KBM-7 (cell line): Measurements from ENCODE around the gene SOS1.
"Not testable (repeated sequence)": the region's sequence is repeated elsewhere in the genome, so short reads cannot be mapped to it uniquely, and the experiment has no call there.

Experiments used
- DNase-seq: peaks from one replicate; pipeline ENCODE4 v3.0.0-alpha.2; 2015
- in situ Hi-C: fragments of 300-500 bp; cut with MboI; formaldehyde crosslinking; loops from 2 replicates; pipeline ENCODE4 v1.14.3; 2020; ENCODE audit warnings: low sequenced_read_pairs, low pct_unique_long_range_greater_than_20kb, mixed read lengths

Gene SOS1

GRCh38 chr2:39120771-39121522 is at the start of gene SOS1:
Gene SOS1, minus strand, starts transcription at chr2:39121051. Its CDS starts 629 bp downstream, at chr2:39120422.
- DNase-seq: peak; percentile 95
- in situ Hi-C loops: no loop called here

- DNase-seq: no peak
- in situ Hi-C loops: no loop called here
Measured at GRCh38 chr2:39164089-39164488, 43.2 kb upstream of the SOS1 start.

DNA sequence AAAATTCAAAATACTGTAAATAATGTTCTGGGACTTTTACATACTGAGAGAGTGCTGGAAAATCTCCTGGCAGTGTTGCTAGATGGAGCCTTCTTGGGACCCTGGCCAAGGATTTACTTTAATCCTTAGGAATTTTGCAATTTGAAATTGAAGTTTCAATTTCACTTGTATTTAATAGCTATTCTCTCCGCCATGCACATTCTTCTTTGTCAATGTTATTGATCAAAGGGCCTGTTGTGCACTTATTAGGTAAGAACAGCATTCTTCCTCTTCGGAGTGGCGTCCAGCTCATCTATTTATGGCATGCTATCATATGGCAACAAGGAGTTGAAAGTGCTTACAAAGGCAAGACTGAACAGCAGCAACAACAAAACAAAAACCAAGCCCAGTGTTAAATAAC is 40.1 kb upstream of the SOS1 start:
- DNase-seq: no peak
- in situ Hi-C loops: no loop called here

DNA sequence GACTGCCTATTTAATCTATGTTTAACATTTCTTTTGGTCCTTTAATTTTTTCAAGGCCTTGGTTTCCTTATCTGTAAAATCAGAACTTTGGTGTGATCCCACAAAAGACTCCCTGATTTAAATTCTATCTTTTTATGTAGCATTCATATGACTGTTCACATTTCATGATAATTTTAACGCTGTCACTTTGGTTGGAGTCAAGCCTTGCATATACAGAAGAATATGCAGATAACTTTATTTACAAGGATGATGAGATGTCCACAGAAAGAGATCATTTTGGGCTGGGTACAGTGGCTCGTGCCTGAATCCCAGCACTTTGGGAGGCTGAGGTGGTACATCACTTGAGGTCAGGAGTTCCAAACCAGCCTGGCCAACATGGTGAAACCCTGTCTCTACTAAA is 38.4 kb upstream of the SOS1 start:
- no peak for DNase-seq
- in situ Hi-C loops: no loop called here

DNA sequence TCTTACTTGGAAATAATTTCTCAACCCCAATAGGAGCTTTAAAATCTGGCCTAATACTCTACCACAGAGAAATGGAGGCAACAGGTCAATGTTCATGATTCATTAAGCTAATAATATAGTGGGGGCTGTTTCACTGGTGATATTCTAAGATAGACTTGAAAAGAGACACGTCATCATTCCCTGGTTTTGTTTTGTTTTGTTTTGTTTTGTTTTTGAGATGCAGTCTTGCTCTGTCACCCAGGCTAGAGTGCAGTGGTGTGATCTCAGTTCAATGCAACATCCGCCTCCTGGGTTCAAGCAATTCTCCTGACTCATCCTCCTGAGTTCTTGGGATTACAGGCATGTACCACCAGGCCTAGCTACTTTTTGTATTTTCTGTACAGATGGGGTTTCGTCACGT is 37.5 kb upstream of the SOS1 start:
- no peak for DNase-seq
- in situ Hi-C loops: no loop called here

- in situ Hi-C loops: no loop called here
- DNase-seq: no peak
Measured at GRCh38 chr2:39156846-39157245, 36.0 kb upstream of the SOS1 start.

- DNase-seq: no peak
- in situ Hi-C loops: no loop called here
Measured at GRCh38 chr2:39156107-39156506, 35.3 kb upstream of the SOS1 start.

- in situ Hi-C loops, DNase-seq: not testable (repeated sequence)
Measured at GRCh38 chr2:39155573-39155972, 34.7 kb upstream of the SOS1 start.

GRCh38 chr2:39154944-39155343 is 34.1 kb upstream of the SOS1 start:
- in situ Hi-C loops: no loop called here

DNA sequence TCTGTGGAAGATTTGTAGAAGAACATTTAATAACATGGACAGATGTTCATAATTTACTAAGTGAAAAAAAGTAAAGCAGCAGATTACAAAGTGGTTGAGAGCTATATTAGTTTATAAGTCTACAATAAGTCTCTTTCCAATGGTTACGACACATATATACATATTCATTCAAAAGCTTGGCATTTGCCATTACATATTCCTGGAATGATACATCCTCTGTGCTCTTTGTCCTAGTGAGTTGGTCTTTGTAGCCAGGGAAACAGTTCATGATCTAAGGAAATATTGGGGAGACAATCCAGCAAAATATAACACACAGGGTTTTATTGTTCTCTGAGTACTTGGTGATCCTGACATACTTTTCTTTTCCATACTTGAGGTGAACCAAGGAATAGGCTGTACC is 32.5 kb upstream of the SOS1 start:
- DNase-seq: no peak
- in situ Hi-C loops: no loop called here

More at GRCh38 chr2:39154944-39155343, 34.1 kb upstream of the SOS1 start:
- DNase-seq: no peak

- in situ Hi-C loops: no loop called here
Measured at GRCh38 chr2:39152504-39152903, 31.7 kb upstream of the SOS1 start.

GRCh38 chr2:39150890-39151497 is 30.1 kb upstream of the SOS1 start:
- in situ Hi-C loops: no loop called here
- no peak for DNase-seq

More at GRCh38 chr2:39152504-39152903, 31.7 kb upstream of the SOS1 start:
- DNase-seq: no peak

DNA sequence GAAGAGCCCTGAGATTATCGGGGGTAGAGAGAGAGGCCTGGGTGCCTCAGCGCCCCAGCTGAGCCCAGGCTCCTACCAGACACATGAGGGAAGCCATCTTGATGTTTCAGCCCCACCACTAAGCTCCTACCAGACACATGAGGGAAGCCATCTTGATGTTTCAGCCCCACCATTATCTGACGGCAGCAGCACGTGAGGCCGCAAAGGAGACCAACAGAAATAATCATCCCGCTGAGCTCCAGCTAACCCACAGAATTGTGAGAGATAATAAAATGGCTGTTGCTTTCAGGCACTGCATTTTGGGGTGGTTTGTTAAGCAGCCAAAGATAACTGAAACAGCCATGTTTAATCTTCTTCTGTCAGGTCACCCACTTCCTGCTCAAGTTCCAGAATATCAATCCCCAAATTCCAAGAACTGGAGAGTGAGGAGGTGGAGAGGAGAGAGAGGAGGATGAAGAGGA is 29.3 kb upstream of the SOS1 start:
- in situ Hi-C loops: no loop called here
- peak; percentile 24 for DNase-seq

DNA sequence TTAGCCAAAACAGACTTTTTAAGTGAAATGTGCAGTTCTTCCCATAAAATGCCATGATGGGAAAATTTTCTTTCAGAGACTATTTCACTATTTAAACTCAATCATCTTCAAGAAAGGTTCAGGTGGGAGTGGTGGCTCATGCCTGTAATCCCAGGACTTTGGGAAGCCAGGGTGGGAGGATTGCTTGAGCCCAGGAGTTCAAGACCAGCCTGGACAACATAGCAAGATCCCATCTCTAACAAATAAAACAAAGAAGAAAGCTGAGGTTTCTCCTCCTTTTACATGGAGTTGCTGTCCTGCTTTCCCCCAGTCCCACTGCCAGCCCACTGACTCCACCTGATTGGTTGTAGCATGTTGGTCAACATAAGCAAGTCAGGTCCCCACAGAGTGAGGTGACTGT is 25.8 kb upstream of the SOS1 start:
- in situ Hi-C loops: no loop called here

DNA sequence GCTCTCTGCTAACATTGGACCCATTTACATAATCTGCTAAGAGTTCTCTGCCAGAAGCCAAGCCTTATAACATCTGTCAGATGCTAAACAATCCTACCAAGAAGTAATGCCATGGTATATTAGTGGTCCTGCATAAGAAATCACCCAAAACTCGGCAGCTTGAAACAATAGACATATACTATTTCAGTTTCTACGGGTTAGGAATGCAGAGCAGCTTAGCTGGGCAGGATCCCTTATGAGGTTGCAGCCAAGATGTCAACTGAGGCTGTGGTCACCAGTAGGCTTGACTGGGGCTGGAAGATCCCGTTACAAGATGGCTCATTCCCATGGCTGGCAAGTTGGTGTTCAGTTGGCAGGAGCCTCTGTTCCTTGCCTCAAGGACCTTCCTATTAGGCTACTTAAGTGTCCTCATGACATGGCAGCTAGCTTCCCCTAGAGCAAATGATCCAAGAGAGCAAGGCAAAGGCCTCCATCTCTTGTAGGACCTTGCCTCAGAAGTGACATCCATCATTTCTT is 25.1 kb upstream of the SOS1 start:
- no peak for DNase-seq
- in situ Hi-C loops: no loop called here

More for the DNA sequence above, 25.8 kb upstream of the SOS1 start:
- no peak for DNase-seq

DNA sequence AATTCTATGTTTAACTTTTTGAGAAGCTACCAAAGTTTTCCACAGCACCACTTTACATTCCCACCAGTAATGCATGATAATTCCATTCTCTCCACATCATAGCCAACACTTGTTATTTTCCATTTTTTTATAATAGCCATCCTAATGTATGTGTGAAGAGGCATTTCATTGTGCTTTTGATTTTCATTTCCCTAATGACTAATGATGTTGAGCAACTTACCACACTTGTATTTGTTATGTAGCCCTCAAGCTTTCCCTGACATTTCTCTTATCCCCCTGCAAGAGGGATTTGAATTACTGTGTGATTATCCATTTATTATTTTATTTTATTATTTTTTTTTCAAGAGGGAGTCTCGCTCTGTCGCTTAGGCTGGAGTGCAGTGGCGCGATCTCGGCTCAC is 23.6 kb upstream of the SOS1 start:
- in situ Hi-C loops: no loop called here
- DNase-seq: no peak

GRCh38 chr2:39142904-39143605 is 22.2 kb upstream of the SOS1 start:
- DNase-seq: peak; percentile 21
- in situ Hi-C loops: no loop called here

DNA sequence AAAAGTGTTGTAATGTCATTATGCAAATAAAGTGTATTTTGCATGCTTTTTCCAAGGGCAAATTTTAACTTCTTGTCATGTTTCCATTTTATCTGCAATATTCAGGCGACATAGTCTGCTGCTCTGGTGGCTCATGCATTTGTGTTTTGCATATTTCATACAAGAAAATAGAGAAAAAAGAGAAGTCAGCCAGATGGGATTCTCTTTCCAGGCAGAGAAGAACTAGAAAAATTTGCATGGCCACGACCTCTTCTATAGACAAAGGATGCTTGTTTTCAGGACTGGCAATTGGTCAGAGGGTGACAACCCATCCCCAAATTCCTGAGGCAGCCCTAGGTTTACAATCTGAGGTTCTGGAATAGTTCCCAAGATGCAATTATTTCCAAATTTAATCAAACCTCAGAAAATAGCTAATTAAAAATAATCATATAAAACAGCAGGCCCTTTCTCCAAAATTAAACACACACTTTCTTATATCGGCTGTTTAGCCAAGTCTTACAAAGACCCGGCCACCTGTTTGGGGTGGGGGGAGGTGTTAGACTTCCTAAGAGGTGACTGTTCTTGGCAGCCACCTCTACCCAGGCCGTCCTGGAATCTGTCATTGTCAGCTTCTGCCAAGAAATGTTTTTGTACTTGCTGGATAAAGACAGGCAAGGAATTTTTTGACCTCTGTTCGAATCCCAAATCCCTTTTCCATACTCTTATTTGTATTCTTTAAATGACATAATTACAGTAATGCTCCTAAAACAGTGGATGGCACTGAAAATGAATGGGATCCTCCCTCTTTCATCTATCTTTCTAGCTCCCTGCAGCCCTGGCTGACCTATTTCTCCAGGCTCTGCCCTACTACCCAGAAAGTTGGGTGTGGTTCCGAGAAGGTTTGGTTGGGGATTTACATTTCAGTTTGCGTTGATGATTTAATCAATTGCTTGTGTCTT is 20.8 kb upstream of the SOS1 start:
- in situ Hi-C loops: no loop called here
- peak; percentile 28 for DNase-seq

GRCh38 chr2:39140948-39141333 is 20.1 kb upstream of the SOS1 start:
- DNase-seq, in situ Hi-C loops: not testable (repeated sequence)
